CD4-positive, alpha-beta T cell (primary cell): ENCODE results near the gene ASIC4. TPM values are rescaled to one million over a fixed set of nuclear protein-coding genes. Genes with fewer than 3 reads are reported as not detected.

Experiments
- ATAC-seq: fragments of 200-7000 bp; cut with Tn5 transposase; one replicate; pipeline ENCODE4 v1.10.0; 2022; ENCODE audit warnings: mild to moderate bottlenecking; ENCODE audit not compliant: poor library complexity
- CTCF ChIA-PET: fragments of 350-600 bp; sonication (Branson Sonifier 250); formaldehyde crosslinking; loops from one replicate; lab custom pipeline; 2021; ENCODE audit warnings: antibody characterized with exemption, inconsistent platforms; lab: Charles Lee
- POLR2A ChIA-PET: fragments of 350-600 bp; sonication (Branson Sonifier 250); formaldehyde crosslinking; loops from one replicate; lab custom pipeline; 2021; ENCODE audit warnings: antibody characterized with exemption, inconsistent platforms; lab: Charles Lee
- DNase-seq, 14 experiments: peaks; one replicate each; pipeline ENCODE4 v3.0.0-alpha.2; 2013 to 2020; ENCODE audit warnings: mixed read lengths in 2 of 14
- H3K27ac ChIP-seq, 2 donors: one replicate each; pipeline versions ENCODE4 v1.5.1 to v1.7.0; 2013; ENCODE audit warnings: low read length in 2 of 2, low read depth in 1 of 2, mild to moderate bottlenecking in 1 of 2
- H3K27me3 ChIP-seq, 2 experiments: 1 replicate in 1 of 2; 2 replicates in 1 of 2; pipeline versions ENCODE4 v1.6.1 to v1.7.0; 2013; ENCODE audit warnings: low read length in 2 of 2, control low read depth in 1 of 2, mild to moderate bottlenecking in 1 of 2, moderate library complexity in 1 of 2; ENCODE audit not compliant: insufficient read depth in 2 of 2, control insufficient read depth in 1 of 2
- H3K36me3 ChIP-seq: one replicate; pipeline ENCODE4 v1.6.1; 2013; ENCODE audit warnings: low read length, control low read depth; ENCODE audit not compliant: insufficient read depth
- H3K4me1 ChIP-seq: one replicate; pipeline ENCODE4 v1.6.1; 2013; ENCODE audit warnings: low read length, control low read depth; ENCODE audit not compliant: insufficient read depth
- H3K4me3 ChIP-seq: one replicate; pipeline ENCODE4 v1.5.1; 2013; ENCODE audit warnings: mild to moderate bottlenecking, low read length, moderate library complexity
- H3K9me3 ChIP-seq, 2 experiments: 1 replicate in 1 of 2; 2 replicates in 1 of 2; pipeline versions ENCODE4 v1.6.1 to v1.7.0; 2013; ENCODE audit warnings: low read length in 2 of 2, mild to moderate bottlenecking in 2 of 2, control low read depth in 1 of 2, moderate library complexity in 1 of 2; ENCODE audit not compliant: control insufficient read depth in 1 of 2, insufficient read depth in 1 of 2
- H3K27ac Mint-ChIP-seq: one replicate; pipeline ENCODE4 v1.8.0; 2020; ENCODE audit warnings: mixed read lengths
- H3K27me3 Mint-ChIP-seq: one replicate; pipeline ENCODE4 v1.8.0; 2021; ENCODE audit warnings: mixed read lengths
- H3K36me3 Mint-ChIP-seq: one replicate; pipeline ENCODE4 v1.8.0; 2021; ENCODE audit warnings: low read depth, mixed read lengths
- H3K4me1 Mint-ChIP-seq: one replicate; pipeline ENCODE4 v1.8.0; 2021; ENCODE audit warnings: low read depth, mixed read lengths
- H3K4me3 Mint-ChIP-seq: one replicate; pipeline ENCODE4 v1.8.0; 2020; ENCODE audit warnings: mild to moderate bottlenecking, mixed read lengths
- H3K9me3 Mint-ChIP-seq: one replicate; pipeline ENCODE4 v1.8.0; 2020; ENCODE audit warnings: mixed read lengths
- intact Hi-C, 2 experiments: fragments of 100-400 bp; cut with DNase I in 1 of 2; cut with micrococcal nuclease in 1 of 2; formaldehyde crosslinking; loops; one replicate each; pipeline versions ENCODE4 v1.15.1 to v1.9.0; 2023 to 2025; cut with DNase I, micrococcal nuclease
- total RNA-seq, 174 experiments: library from RNA in 2 of 174; stranded (reverse) in 2 of 174; gene quantifications; one replicate each; pipeline ENCODE4 v1.2.3 and lab custom pipeline; 2021 to 2026
- TF ChIP-seq, protein P1 (sequence below): fragments of 200-600 bp; IDR thresholded peaks from one replicate; pipeline ENCODE4 v1.8.0; 2022; ENCODE audit warnings: antibody characterized with exemption, mild to moderate bottlenecking

ASIC4 gene
- total RNA-seq, 2 experiments from 2014 or later, result 0.08 to 0.17 TPM

DNA sequence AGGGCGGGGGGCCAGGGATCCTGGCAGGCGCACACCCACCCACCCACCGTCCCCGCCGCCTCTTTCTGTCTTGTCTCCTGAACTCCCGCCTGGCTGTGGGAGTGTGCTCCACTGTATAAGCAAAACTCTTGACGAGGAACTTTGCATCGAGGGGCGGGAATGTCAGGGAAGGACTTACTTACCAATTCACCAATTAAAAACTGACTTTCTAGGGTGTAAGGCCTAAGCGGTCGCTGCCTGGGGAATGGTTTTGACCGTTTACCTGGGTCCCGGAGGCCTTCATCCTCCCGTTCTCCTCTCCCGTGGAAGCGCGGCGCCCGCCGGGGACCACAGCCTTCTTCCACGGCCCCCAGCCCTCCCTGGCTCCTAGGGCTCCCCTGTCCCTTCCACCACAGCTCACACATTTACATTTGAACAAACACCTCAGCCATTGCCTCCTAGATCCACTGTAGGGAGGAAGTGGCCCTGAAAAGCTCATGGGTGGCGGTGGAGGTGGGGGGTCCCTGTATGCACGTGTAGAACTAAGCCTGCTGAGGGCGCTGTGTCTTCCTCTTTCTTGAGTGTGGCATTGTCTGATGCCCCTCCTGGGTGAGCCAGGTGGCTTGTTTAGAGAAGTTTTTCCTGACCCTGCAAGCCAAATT, 8.9 kb downstream of the ASIC4 start:
- no peak for DNase-seq
- POLR2A ChIA-PET, result no interaction called here
- no peak overlapping the region for H3K27ac ChIP-seq

DNA sequence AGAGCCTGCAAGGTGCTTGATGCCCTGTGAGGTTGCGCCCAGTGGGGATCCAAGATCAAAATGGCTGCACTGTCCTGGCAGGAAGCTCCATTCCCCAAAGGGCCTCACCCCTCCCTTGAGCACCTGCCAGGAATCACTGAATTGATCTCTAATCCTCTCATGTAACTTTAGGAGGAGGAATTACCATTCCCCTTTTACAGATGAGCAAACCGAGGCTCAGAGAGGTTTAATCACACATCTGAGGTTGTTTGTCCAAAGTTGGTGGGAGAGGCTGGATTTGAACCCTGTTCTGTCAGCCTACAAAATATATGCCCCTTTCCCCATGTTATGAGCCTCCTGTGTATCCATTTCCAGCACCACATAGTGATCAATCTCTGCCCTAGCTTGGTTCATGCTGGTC, 10.5 kb downstream of the ASIC4 start:
- H3K4me3 Mint-ChIP-seq, result no peak overlapping the region
- ChIA-PET POLR2A (no interaction called here), CTCF (no interaction called here)
- peaks cover 73 to 93% of the 10 kb centered on the region in 2 experiments for H3K27me3 ChIP-seq
- peaks cover 20% of the 10 kb centered on the region for H3K4me1 Mint-ChIP-seq
- ATAC-seq (no peak), DNase-seq (no peak)
- intact Hi-C loops, result no loop called here
- peaks cover 20% of the 10 kb centered on the region for H3K4me1 ChIP-seq
- H3K9me3 Mint-ChIP-seq, result no peaks in the 10 kb centered on the region
- peaks cover 0 to 6% of the 10 kb centered on the region in 2 experiments for H3K9me3 ChIP-seq
- no peak overlapping the region for H3K27ac ChIP-seq
- H3K27me3 Mint-ChIP-seq, result peaks cover 91% of the 10 kb centered on the region
- H3K27ac Mint-ChIP-seq, result no peak overlapping the region
- TF ChIP-seq, protein P1, sequence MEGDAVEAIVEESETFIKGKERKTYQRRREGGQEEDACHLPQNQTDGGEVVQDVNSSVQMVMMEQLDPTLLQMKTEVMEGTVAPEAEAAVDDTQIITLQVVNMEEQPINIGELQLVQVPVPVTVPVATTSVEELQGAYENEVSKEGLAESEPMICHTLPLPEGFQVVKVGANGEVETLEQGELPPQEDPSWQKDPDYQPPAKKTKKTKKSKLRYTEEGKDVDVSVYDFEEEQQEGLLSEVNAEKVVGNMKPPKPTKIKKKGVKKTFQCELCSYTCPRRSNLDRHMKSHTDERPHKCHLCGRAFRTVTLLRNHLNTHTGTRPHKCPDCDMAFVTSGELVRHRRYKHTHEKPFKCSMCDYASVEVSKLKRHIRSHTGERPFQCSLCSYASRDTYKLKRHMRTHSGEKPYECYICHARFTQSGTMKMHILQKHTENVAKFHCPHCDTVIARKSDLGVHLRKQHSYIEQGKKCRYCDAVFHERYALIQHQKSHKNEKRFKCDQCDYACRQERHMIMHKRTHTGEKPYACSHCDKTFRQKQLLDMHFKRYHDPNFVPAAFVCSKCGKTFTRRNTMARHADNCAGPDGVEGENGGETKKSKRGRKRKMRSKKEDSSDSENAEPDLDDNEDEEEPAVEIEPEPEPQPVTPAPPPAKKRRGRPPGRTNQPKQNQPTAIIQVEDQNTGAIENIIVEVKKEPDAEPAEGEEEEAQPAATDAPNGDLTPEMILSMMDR, result no peak
- H3K4me3 ChIP-seq, result no peak overlapping the region
- no peaks in the 10 kb centered on the region for H3K36me3 Mint-ChIP-seq
- no peaks in the 10 kb centered on the region for H3K36me3 ChIP-seq

More for the DNA sequence above, 8.9 kb downstream of the ASIC4 start:
- TF ChIP-seq, protein P1, result no peak
- CTCF ChIA-PET, result no interaction called here
- Mint-ChIP-seq H3K4me1 (peaks cover 20% of the 10 kb centered on the region), H3K27me3 (peaks cover 89% of the 10 kb centered on the region), H3K4me3 (no peak overlapping the region), H3K9me3 (no peaks in the 10 kb centered on the region), H3K27ac (no peak overlapping the region), H3K36me3 (no peaks in the 10 kb centered on the region)
- Histone ChIP-seq H3K36me3 (no peaks in the 10 kb centered on the region), H3K4me3 (no peak overlapping the region), H3K9me3 (peaks cover 0 to 6% of the 10 kb centered on the region in 2 experiments), H3K27me3 (peaks cover 69 to 97% of the 10 kb centered on the region in 2 experiments), H3K4me1 (peaks cover 19% of the 10 kb centered on the region)
- intact Hi-C loops, result no loop called here
- ATAC-seq, result peak; percentile 42

DNA sequence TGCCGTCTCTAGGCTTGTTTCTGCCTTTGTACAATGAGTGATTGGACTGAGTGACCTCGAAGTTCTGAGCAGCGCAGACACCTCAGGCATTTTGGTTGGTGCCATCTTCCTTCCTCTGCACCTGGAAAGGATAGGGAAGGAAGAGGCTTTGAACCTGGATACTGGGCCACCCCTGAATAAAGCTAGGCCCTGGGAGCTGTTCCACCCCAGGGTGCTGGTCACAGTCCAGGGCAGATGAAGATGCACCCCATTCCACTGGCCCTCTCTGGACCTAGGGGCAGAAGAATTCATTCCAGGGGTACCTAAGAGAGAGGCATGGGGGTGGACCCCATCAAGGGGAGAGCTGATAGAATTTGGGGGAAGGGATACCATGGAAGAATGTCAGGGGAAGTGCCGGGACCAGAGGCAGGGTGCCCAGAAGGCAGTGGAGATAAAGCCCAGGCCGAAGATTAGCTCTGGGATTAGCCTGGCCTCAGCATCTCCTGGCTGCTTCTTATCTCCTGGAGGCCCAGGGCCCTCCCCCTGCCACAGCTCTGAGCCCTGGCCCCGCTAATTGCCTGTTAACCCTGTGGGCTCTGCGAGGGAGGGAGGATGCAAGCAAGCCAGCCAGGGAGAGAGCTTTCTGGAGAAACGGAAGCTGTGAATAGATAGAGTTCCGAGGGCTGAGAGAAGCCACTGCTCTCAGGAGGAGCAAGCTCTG, 11.4 kb downstream of the ASIC4 start:
- H3K4me1 ChIP-seq, result peaks cover 23% of the 10 kb centered on the region
- TF ChIP-seq, protein P1, result no peak
- intact Hi-C loops, result no loop called here
- Mint-ChIP-seq H3K9me3 (no peaks in the 10 kb centered on the region), H3K36me3 (no peaks in the 10 kb centered on the region), H3K4me1 (peaks cover 20% of the 10 kb centered on the region), H3K27me3 (peaks cover 92% of the 10 kb centered on the region), H3K27ac (no peak overlapping the region), H3K4me3 (no peak overlapping the region)
- no peaks in the 10 kb centered on the region for H3K36me3 ChIP-seq
- CTCF ChIA-PET, result interaction anchor here (0.9 kb wide), 1 partner anchor 123 kb away, joined by 3 read pairs; no protein-coding TSS in a partner anchor
- POLR2A ChIA-PET, result no interaction called here
- H3K9me3 ChIP-seq, result peaks cover 0 to 6% of the 10 kb centered on the region in 2 experiments
- peaks cover 74 to 88% of the 10 kb centered on the region in 2 experiments for H3K27me3 ChIP-seq
- DNase-seq (no peak), ATAC-seq (no peak)
- no peak overlapping the region for H3K27ac ChIP-seq
- no peak overlapping the region for H3K4me3 ChIP-seq
